ENCODE data around the gene S100A1.

DNA sequence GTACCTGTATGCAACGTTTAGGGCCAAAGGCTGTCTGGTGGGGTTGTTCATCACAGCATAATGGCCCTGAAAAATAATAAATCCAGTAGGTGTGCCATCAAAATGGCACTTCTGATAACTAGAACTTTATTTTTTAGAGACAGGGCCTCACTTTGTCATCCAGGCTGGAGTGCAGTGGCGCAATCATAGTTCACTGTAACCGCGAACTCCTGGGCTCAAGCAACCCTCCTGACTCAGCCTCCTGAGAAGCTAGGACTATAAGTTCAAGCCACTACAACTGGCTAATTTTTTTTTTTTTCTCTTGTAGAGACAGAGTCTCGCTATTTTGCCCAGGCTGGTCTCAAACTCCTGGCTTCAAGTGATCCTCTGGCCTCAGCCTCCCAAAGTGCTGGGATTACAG lies 35.0 kb downstream of the S100A1 start:
- no peak for TF ChIP-seq YY1 (IDR thresholded peaks at IDR 0.05; ENCODE audit: insufficient read depth, insufficient read length)
- TF ChIP-seq SUZ12 (IDR thresholded peaks at IDR 0.05; ENCODE audit: extremely low read depth, insufficient read depth, insufficient read length): no peak
